T-helper 1 cell treated with Interleukin-12 subunit alpha and Interleukin-12 subunit beta and Interleukin-4 antibody, amounts not matched to agents 30 μg/mL and 1 μg/mL, for 36 hours (primary cell): Measurements from ENCODE around the gene TBC1D26.
"Not testable (repeated sequence)": the region's sequence is repeated elsewhere in the genome, so short reads cannot be mapped to it uniquely, and the experiment has no call there.

ENCODE experiments used
- H3K27ac Mint-ChIP-seq: one replicate; pipeline ENCODE4 v1.8.0; 2021; ENCODE audit warnings: mild to moderate bottlenecking, mixed read lengths
- H3K27me3 Mint-ChIP-seq: one replicate; pipeline ENCODE4 v1.8.0; 2021; ENCODE audit warnings: low read depth, mixed read lengths
- H3K36me3 Mint-ChIP-seq: one replicate; pipeline ENCODE4 v1.8.0; 2021; ENCODE audit warnings: low read depth, mixed read lengths
- H3K4me1 Mint-ChIP-seq: one replicate; pipeline ENCODE4 v1.8.0; 2021; ENCODE audit warnings: low read depth, mixed read lengths
- H3K4me3 Mint-ChIP-seq: one replicate; pipeline ENCODE4 v1.8.0; 2021; ENCODE audit warnings: mild to moderate bottlenecking, moderate library complexity, mixed read lengths
- H3K9me3 Mint-ChIP-seq: one replicate; pipeline ENCODE4 v1.8.0; 2021; ENCODE audit warnings: mixed read lengths

Gene TBC1D26

DNA sequence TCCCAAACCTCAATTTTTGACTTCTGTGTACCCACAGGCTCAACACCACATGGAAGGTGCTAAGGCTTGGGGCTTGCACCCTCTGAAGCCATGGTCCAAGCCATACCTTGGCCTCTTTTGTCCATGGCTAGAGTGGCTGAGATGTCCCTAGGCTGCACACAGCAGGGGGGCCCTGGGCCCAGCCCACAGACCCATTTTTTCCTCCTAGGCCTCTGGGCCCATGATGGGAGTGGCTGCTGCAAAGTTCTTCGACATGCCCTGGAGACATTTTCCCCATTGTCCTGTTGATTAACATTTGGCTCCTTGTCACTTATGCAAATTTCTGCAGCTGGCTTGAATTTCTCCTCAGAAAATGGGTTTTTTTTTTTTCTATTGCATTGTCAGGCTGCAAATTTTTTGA, 47.0 kb downstream of the TBC1D26 start:
- Mint-ChIP-seq H3K36me3 (no peaks in the 10 kb centered on the region), H3K4me3 (no peak overlapping the region), H3K27ac (no peak overlapping the region), H3K27me3 (peaks cover 34% of the 10 kb centered on the region), H3K4me1 (no peaks in the 10 kb centered on the region), H3K9me3 (peaks cover 34% of the 10 kb centered on the region)

DNA sequence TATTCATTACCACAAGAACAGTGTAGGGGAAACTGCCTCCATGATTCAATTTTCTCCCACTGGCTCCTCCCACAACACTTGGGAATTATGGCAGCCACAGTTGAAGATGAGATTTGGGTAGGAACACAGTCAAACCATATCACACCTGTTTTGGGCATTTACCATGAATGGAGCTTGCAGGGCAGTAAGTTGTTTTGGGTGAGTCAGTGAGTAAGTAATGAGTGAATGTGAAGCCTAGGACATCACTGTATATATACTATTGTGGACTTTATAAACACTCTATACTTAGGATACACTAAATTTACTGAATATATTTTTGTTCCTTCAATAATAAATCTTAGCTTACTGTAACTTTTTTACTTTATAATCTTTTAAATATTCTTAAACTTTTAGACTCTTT, 48.1 kb downstream of the TBC1D26 start:
- Mint-ChIP-seq H3K36me3 (no peaks in the 10 kb centered on the region), H3K4me3 (no peak overlapping the region), H3K27ac (no peak overlapping the region), H3K9me3 (peaks cover 31% of the 10 kb centered on the region), H3K4me1 (no peaks in the 10 kb centered on the region), H3K27me3 (peaks cover 37% of the 10 kb centered on the region)

DNA sequence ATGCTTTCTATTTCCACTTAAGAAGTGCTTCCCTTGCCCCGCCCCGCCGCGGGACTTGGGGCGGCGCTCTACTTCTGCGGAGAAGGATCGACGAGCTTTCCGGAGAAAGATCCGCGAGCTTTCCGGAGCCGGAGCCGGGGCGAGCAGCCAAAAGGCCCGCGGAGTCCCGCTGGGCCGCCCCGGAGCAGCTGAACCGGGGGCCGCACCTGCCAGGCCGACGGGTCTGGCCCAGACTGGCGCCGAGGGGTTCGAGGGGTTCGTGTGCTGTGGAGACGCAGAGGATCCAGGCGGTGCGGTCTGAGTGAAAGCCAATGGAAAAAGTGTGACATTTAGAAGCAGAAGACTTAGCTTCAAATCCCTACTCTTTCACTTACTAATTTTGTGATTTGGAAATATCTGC, 50.8 kb downstream of the TBC1D26 start:
- H3K4me1 Mint-ChIP-seq: no peaks in the 10 kb centered on the region
- peaks cover 21% of the 10 kb centered on the region for H3K9me3 Mint-ChIP-seq
- no peak overlapping the region for H3K4me3 Mint-ChIP-seq
- peaks cover 34% of the 10 kb centered on the region for H3K27me3 Mint-ChIP-seq
- H3K27ac Mint-ChIP-seq: no peak overlapping the region
- H3K36me3 Mint-ChIP-seq: no peaks in the 10 kb centered on the region

DNA sequence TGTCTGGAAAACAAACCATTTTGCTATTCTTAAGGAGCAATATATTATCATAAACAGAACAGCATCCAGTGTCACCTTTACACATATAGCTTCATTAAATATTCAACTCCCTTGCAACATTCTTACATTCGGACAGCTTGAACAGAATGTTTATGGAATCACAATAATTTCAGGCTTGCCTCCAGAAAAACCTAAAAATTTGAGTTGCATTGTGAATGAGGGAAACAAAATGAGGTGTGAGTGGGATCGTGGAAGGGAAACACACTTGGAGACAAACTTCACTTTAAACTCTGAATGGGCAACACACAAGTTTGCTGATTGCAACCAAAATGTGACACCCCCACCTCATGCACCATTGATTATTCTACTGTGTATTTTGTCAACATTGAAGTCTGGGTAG, 51.4 kb downstream of the TBC1D26 start:
- Mint-ChIP-seq H3K36me3 (no peaks in the 10 kb centered on the region), H3K4me1 (no peaks in the 10 kb centered on the region), H3K4me3 (no peak overlapping the region), H3K27ac (no peak overlapping the region), H3K27me3 (peaks cover 34% of the 10 kb centered on the region), H3K9me3 (peaks cover 18% of the 10 kb centered on the region)

DNA sequence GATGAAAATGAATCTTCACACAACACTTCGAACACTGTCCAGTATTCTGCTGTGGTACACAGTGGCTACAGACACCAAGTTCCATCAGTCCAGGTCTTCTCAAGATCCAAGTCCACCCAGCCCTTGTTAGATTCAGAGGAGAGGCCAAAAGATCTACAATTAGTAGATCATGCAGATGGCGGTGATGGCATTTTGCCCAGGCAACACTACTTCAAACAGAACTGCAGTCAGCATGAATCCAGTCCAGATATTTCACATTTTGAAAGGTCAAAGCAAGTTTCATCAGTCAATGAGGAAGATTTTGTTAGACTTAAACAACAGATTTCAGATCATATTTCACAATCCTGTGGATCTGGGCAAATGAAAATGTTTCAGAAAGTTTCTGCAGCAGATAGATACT, 52.3 kb downstream of the TBC1D26 start:
- H3K36me3 Mint-ChIP-seq, H3K27ac Mint-ChIP-seq, H3K4me3 Mint-ChIP-seq, H3K4me1 Mint-ChIP-seq: not testable (repeated sequence)
- Mint-ChIP-seq H3K27me3 (peaks cover 34% of the 10 kb centered on the region), H3K9me3 (peaks cover 17% of the 10 kb centered on the region)

DNA sequence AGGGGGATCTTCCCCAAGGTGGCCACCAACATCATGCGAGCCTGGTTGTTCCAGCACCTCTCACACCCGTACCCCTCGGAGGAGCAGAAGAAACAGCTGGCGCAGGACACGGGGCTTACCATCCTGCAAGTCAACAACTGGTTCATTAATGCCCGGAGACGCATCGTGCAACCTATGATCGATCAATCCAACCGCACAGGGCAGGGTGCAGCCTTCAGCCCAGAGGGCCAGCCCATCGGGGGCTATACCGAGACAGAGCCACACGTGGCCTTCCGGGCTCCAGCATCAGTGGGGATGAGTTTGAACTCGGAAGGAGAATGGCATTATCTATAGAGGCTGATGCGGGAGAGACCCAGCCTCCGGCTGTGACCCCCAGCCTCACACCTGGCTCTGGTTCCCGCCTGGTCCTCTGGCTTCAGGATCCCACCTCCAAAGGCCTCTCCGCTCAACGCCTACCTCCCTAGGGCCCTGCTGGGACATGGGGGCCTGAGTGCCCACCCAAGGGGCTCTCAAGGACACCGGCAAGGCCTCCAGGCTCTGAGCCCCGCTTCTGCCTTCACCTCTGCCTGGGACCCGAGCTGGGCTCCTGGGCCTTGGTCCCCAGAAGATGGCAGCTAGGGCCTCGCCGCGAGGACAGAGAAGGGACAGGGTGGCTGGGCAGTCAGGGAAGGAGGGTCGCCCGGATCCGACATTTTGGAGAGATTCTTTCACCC, 55.4 kb downstream of the TBC1D26 start:
- not testable (repeated sequence) for H3K4me3 Mint-ChIP-seq, H3K36me3 Mint-ChIP-seq, H3K4me1 Mint-ChIP-seq, H3K9me3 Mint-ChIP-seq, H3K27ac Mint-ChIP-seq
- peaks cover 27% of the 10 kb centered on the region for H3K27me3 Mint-ChIP-seq

DNA sequence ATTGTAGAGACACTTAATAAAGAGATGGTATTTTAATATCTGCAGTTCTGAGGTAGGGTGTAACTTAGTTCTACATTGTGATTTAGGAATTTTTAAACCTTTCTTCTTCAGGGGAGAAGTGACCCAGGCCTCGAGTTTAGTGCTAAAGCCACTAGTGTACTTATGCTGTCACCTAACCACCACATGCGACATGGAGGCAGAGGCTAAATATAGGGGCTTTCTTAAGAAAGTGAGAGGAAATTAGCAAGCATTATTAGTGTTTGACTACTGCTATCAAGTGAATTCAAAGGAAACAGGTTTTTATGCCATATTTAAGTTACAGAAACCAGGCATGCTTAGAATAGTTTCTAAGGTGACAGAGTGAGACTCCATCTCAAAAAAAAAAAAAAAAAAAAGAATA, 56.3 kb downstream of the TBC1D26 start:
- not testable (repeated sequence) for H3K4me3 Mint-ChIP-seq, H3K4me1 Mint-ChIP-seq, H3K36me3 Mint-ChIP-seq, H3K9me3 Mint-ChIP-seq, H3K27ac Mint-ChIP-seq
- peaks cover 25% of the 10 kb centered on the region for H3K27me3 Mint-ChIP-seq
